GM18511 (cell line): ENCODE measurements around the gene SS18.

ENCODE experiments used
- ATAC-seq: cut with Tn5 transposase; IDR thresholded peaks from one replicate; pipeline ENCODE4 v1.9.1; 2021; ENCODE audit warnings: mild to moderate bottlenecking, moderate library complexity; ENCODE audit not compliant: unreplicated experiment

SS18 gene

DNA sequence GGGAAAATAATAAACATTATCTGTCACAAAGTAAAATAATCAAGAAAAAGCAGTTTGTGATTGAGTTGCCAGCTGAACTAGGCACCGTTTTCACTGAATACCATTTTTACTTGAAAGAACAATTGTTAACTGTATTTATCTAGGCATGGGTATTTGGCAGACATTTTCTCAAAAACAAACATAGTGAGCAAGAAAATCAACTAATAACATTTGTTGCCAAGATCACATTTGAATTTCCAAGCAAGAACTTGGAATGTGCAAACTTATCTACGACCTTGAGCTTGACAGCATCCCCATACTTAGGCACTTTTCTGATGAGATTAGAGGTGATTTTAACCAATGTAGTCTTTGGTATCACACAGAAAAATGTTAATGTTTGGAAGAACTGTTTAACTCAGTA is 16.7 kb downstream of the SS18 start:
- no peak for ATAC-seq

DNA sequence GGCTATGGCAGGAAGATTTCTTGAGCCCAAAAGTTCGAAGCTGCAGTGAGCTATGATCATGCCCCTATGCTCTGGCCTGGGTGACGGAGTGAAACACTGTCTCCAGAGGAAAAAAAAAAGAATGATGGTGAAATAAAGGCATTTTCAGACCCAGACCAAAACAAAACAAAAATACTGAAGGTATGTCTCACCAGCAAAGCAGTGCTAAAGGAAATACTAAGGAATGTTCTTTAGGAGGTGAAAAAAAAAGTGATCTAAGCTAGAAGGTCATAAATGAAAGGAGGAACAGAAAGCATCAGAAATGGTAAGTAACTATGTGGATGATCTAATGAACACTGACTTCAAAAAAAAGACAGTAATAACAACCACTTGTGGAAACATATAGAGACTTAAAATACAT is 18.7 kb downstream of the SS18 start:
- ATAC-seq, result no peak

GRCh38 chr18:26071020-26071419 is 19.4 kb downstream of the SS18 start:
- no peak for ATAC-seq

DNA sequence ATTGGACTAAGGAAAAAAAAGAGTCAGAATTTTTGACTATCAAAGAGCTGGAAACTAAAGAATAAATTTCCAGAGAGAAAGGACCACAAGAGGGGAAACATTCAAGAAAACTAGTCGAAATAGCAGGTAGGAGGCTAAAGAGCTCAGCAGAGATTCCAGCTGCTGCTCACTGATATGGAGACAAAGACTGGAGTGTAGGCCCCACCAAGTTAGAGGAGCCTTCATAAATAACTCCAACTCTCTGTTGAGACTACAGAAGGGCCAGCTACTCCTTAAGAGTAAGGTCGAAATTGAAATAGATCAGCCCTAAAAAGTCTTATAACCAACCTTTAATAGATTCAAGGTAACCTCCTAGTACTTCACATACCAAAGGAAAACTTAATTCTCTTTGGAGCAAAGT is 31.1 kb downstream of the SS18 start:
- no peak for ATAC-seq

- no peak for ATAC-seq
Measured at GRCh38 chr18:26057344-26057773, 33.1 kb downstream of the SS18 start.

DNA sequence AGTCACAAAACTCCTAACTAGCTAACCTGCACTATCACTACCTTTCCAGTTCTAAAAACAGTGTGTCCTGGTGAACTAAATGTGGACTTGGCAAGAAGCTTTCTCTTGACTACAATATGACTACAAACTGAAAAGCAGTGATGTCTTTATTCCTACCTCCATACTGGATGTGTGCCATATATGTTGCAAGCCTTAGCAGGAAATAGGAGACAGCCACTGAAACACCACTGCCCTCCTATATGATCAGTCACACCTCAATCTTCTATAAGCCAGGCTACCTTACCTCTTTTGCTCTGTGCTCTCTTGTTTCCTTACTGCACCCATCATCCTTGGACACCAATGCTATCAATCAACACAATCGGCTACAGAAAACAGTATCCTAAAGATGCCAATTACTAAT is 34.1 kb downstream of the SS18 start:
- ATAC-seq, result no peak

DNA sequence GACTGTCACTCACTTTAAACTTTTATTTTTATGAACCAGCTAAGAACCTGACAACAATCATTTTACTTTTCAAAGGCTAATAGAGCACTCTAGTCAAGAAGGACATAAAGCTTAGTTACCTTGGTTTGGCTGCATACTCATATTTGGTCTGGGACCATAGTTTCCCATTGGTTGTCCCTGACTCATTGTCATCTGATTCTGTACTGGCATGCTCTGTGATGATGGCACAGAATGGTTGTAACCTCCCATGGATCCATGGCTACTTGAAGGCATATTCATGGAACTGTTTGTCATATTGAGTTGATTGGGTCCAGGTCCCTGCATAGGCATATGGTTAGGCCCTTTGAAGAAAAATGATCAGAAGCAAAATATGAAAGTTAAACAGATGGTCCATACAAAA is 37.9 kb downstream of the SS18 start:
- ATAC-seq, result no peak

DNA sequence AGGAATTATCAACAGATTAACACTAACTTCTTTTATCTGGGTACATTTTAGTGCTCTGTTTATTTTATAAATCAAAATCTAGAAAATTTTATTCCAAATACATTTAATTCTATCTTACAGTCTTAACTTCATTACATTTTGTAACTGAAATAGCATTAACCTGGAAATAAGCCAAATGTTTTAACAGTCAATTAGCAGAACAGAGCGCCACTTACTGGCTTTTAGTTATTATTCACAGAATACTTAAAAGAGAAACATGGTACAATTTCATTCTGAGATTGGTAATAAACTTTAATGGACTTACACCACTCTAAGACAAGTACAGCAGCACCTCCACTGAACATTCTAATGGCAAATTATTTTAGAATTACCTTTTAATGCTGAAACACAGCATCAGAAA is 38.6 kb downstream of the SS18 start:
- no peak for ATAC-seq

DNA sequence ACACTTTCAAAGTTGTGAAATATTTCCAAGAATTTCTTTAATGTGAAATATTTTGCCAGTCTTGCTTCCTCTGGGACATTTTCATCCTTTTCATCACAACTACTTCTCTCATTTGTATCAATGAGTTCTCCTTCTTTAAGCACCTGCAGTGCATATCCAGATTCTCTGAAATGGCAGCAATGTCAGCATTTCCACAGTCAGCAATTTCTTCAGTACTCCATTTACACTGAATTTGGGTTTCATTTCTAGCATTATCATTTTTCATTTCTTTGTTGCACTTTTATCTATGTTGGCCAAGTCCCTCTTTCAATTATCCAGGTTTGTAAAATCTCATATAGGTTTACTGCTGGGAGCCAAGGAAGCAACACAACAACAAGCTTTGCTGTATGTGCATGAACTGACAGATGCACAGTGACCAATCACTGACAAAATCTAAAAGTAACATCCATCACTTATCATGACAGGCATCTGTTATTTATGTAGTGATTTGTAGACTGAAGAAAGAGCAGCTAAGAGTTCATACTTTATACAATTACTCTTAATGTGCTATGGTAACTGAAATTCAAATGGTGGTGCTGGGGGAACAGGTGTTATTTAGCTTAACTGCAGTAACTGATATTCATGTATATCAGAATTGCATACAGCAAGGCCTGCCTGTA is 43.9 kb downstream of the SS18 start:
- ATAC-seq, result no peak

GRCh38 chr18:26044807-26045206 is 45.6 kb downstream of the SS18 start:
- no peak for ATAC-seq

DNA sequence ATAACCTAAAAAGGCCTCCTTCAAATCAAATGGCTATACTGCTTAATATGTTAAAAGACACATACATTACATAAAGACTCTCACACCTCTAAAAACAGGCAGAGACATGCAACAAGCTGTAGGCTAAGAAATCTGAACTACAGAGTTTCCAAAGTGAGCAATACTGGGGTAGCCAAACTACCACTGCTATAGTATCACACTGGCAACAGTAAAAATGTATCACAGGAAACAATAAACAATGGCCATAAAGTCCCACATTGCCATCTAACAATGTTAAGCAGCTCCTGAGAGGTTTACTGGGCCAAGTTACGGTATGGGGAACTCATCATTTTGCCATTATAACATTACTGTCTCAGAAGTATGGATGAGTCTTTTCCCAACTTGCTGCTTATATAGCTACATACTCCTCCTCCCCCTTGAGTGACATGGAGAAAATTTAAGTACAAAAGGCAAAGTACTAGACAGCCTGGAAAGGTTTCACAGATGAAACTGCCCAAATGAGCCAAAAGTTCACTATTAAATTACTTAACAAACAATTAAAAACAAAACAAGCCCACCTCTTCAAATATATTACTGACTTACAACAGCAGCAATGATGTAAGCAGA is 50.3 kb downstream of the SS18 start:
- ATAC-seq, result no peak

- no peak for ATAC-seq
Measured at GRCh38 chr18:26039203-26039602, 51.2 kb downstream of the SS18 start.

DNA sequence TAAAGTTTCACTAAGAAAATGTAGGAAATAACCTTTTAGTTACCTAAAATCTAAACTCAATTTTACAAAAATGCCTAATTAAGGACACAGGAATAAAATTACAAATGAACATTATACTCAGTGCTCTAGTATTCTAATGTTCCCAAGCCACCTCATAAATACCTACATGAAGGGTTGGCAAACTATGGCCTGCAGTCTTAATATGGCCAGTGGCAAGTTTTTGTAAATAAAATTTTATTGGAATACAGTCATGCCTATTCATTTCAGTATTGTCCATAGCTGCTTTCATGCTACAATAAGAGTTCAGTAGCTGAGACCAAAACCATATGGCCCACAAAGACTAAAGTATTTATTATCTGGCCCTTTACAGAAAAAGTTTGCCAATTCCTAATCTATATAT is 53.8 kb downstream of the SS18 start:
- no peak for ATAC-seq

- ATAC-seq, result no peak
Measured at GRCh38 chr18:26034850-26035497, 55.4 kb downstream of the SS18 start.

DNA sequence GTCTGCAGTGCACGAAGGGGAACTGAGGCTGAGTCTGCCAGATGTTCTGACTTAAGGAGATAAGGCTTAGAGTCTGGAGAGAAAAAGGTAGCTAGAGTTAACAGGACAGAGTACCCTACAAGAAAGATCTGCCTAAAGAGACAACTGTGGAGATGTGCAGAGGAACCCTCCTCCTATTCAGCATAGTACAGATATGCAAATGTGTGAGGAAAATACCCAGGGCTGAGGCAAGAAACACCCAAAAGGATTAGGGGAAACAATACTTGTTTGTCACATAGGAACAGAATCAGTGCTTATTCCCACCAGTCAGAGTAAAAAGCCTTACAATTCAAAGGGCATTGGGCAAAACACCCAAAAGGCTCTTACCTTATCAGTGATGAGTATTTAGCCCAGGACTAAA is 67.8 kb downstream of the SS18 start:
- ATAC-seq, result no peak

DNA sequence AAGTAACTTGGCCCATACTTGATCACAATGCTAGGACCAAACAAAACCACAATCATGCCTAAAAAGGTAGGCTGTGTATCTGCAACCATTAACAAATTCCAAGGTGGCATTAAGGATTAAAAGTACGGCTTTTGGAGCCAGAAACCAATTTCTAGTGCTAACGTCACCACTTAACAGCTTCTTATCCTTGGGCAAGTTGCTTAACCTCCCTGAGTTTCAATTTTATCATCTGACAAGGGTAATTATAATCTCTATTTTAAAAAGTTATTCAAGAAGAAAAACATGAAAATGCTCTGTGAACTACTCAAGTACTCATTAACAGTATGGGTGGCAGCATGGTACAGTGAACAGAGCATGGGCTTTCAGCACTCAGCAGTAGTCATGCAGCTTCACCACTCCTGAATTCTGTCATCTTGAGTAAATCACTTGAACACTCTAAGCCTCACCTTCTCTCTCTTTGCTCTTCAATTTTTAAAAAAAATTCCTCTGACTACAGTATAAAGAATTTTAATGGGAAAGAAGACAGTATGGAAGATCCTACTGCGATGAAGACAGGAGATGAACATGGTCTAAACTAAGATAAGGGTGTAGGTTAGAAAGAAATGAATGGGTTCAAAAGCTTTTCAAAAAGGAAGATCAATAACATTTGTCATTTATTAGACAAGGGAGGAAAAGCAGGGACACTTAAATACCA is 69.2 kb downstream of the SS18 start:
- ATAC-seq, result no peak

DNA sequence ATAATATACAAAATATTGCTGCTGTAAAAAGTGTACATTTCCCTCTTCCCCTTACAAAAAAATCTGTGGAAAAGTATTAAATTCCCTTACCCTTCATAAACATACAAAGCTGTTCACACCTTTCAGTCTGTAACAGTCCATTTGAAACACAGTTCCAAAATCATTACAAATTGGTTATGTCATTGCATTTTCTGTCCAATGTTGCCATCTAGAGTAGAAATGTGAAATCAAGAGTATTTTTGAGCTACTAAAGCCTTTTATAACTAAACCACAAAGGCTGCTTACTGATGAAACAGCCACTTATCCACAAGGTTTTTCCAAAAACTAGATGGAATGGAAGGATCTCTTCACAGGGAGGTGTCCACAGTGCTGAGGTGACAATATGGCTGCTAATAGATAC is 72.5 kb downstream of the SS18 start:
- no peak for ATAC-seq

GRCh38 chr18:26014462-26014861 is 76.0 kb downstream of the SS18 start:
- ATAC-seq, result no peak

DNA sequence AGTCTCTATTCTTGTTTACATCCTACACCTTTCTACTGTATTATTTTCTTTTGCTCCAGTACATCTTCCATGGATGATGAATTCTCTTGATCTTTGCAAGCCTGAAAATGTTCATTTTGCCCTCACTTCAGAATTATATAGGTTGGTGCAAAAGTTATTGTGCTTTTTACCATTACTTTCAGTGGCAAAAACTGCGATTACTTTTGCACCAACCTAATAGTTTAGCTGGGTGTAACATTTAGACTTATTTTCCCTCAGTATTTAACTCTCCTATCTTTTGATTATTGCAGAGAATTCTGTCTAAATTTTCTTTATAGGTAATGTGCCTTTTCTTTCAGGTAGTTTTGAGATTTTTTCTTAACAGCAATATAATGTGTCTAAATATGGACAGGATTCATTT is 81.8 kb downstream of the SS18 start:
- ATAC-seq, result no peak

DNA sequence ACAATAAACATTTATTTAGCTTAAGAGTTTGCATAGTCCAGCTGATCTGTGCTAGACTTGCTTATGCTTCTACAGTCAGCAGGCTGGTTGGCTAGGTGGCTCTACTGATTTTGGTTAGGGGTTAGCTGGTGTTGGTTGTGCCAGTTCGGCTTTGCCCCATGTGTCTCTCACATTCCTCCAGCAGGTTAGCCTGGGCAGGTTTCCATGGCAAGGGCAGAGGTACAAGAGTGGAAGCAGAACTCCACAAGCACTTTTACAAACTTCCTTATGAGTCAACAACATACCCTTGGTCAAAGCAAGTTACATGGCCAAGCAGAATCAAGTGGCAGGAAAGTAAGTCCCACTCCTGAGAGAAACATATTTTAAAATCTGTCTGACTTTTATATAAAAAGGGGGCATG is 82.3 kb downstream of the SS18 start:
- ATAC-seq, result no peak

DNA sequence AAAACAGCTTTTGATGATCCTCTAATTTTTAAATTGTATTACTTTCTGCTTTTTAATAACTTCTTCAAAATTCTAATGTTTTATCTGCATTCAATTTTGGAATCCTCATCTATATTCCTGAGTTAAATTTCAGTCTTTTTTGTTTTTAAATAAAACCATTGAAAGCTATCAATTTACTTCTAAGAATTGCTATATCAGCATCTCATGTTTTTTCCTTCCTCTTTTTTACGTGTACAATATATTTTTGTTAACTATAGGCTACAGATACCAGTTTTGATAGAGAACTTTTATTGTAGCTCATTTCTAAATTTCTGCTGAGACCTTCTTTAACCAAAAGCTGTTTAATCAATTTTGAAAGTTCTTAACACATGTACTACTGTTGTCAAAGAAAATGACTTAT is 84.5 kb downstream of the SS18 start:
- ATAC-seq, result no peak

DNA sequence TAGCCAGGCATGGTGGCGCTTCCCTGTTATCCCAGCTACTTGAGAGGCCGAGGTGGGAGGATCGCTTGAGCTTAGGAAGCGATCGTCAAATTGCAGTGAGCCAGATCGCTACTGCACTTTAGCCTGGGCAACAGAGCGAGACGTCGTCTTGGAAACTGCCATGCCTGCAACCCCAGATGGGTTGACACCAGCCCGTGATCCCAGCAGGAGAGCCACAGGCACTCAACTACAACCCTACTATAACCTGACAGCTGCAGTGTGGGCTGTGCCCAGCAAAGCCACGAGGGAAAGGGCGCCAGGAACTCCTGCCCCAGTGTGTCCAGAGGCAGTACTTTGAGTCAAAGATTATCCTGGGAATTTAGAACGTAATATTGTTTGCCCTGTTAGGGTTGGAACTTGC is 85.6 kb downstream of the SS18 start:
- ATAC-seq, result no peak
